ENCODE results near the gene NRXN3.

Gene NRXN3

DNA sequence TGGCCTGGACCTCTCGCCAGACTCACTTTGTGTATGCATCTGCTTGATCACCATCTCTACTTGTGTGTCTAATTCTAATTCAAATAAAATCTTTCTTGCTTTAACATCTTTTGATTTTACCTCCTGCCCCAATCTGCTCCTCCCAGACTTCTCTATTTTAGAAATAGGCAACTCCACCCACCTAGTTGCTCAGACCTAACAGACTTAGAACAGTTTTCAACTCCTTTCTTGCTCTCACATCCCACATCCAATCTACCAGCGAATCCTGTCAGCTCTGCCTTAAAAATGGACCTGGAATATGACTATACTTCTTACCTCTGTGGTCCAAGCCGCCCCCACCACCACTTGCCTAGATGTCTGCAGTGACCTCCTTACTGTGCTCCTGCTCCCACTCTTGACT is 18.7 kb downstream of the NRXN3 start:
- TF ChIP-seq GATA3 (IDR thresholded peaks at IDR 0.05; ENCODE audit: low read depth, low read length) (no peak), GATA2 (IDR thresholded peaks at IDR 0.05; ENCODE audit: low read depth, low read length) (no peak)

DNA sequence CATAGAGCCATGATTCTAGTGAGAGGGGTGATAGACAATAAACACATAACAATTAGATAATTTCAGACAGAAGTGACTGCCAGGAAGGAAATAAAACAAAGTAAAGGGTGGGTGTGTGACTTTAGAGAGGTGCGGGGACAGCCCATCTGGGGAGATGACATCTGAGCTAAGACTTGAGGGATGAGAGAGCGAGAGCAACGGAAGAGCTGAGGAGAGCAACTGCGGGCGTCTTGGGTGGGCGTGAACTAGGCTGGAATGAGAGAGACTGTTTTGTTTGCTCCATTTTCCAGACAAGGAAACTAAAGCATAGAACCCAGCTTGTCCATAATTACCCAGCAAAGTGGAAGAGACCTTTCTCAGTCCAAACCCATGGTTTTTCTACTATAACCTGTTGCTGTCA is 25.3 kb downstream of the NRXN3 start:
- TF ChIP-seq GATA3 (IDR thresholded peaks at IDR 0.05; ENCODE audit: low read depth, low read length): no peak
- no peak for TF ChIP-seq GATA2 (IDR thresholded peaks at IDR 0.05; ENCODE audit: low read depth, low read length)

DNA sequence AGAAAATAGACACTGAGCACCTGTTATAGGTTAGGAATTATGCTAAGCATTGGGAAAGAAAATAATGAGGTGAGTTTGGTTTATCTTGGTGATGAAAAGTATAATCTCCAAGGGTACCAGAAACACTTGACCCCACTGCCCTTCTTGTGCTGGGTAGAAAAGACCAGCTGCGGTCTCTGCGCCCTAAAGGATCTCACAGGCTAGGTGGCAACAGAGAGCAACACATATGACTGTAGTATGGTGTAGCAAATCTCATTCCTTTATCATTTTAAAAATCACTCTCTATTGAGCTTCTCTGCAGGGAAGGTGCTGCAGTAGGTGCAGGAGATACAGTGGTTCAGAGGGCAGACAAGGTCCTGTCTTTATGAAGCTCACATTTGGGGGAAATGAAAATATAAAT is 26.1 kb downstream of the NRXN3 start:
- TF ChIP-seq GATA3 (IDR thresholded peaks at IDR 0.05; ENCODE audit: low read depth, low read length) (no peak), GATA2 (IDR thresholded peaks at IDR 0.05; ENCODE audit: low read depth, low read length) (no peak)

DNA sequence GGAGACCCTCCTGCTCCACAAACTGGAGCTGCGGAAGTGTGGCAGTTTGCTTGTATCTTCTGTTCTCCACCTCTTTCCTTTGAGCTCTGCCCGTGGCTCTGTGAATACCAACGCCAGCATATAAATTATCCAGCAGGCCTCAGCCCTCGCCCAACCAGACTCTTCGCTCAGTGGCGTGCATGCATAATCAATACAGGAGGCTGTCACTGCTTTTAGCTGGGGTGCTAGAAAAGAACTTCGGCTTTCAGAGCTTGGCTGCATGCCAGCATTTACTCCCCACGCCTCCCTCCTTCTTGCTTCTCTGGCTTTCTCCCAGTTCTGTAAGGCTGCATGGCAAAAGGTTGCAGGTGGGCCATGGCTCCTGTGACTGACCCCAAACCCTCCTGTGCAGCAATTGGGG is 26.9 kb downstream of the NRXN3 start:
- TF ChIP-seq GATA2 (IDR thresholded peaks at IDR 0.05; ENCODE audit: low read depth, low read length) (no peak), GATA3 (IDR thresholded peaks at IDR 0.05; ENCODE audit: low read depth, low read length) (no peak)

DNA sequence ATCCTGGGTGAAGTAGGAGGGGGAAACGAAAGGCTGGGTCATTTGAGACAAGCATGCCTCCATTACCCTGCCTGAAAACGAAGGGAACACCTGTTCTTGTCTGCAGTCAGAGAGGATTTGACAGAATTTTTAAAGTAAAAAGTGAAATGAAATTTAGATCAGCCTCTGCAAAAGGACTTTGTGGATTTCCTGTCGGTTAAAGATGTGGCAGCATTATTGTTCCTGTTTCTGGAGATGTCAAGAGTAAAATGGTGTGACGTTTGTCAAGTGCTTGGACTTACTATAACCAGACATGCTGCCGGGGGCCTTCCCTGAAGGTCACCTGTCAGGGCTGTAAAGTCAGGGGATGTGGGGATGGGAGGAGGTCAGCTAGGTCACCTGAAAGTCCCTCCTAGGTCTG is 32.0 kb downstream of the NRXN3 start:
- no peak for TF ChIP-seq GATA2 (IDR thresholded peaks at IDR 0.05; ENCODE audit: low read depth, low read length)
- TF ChIP-seq GATA3 (IDR thresholded peaks at IDR 0.05; ENCODE audit: low read depth, low read length): no peak

DNA sequence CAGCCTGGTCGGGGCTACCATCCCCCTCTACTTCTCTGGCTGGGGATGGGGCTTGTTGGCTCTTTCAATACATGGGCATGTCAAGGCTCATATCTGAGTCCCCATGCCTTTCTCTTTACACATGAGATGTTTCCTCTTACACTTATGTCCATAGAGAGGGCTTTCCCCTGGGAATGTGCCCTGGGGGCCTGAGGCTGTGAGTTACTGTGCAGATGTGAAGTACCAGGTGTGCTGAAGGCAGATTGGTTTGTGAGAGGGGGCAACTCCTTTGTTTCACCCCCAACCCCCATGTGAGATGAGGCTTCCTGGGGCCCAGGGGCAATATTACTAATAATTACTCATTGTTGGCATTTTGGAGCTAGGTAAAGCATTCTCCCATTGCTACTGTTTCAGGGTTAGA is 32.8 kb downstream of the NRXN3 start:
- no peak for TF ChIP-seq GATA3 (IDR thresholded peaks at IDR 0.05; ENCODE audit: low read depth, low read length)
- no peak for TF ChIP-seq GATA2 (IDR thresholded peaks at IDR 0.05; ENCODE audit: low read depth, low read length)

DNA sequence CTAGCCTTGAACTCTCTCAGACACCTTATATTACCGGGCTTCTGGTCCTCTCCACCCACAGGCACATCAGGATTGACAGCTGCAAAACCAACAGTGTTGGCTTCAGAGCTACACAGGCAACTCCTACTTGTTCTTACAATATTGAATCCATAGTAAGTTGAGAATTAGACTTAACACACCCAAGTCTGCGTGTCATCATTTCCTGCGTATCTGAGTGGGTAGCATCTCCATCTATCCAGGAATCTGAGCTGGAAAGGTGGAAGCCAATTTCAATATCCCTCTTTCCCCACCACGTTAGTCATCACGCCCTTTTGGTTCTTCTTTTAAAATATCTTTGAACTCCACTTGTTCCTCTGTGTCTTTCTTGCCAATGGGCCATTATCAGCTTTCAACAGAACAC is 37.2 kb downstream of the NRXN3 start:
- TF ChIP-seq GATA3 (IDR thresholded peaks at IDR 0.05; ENCODE audit: low read depth, low read length): no peak
- no peak for TF ChIP-seq GATA2 (IDR thresholded peaks at IDR 0.05; ENCODE audit: low read depth, low read length)

DNA sequence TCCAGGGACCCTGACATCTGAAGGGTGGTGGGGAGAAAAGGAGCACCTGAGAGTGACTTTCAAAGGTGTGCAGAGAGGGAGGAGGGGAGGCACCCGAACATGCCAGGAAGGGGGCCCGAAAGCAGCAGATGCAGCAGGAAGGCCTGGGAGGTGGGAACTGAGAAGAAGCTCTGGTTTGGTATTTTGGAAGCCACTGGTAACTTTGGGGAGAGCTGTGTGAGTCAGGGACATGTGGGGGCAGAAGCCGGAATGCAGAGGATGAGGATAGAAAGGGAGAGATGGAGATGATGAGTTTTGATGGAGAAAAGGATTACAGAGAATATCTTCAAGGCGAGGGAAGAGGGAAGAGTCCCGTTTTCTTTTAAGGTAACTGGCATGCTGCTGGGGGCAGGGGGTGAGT is 50.1 kb downstream of the NRXN3 start:
- TF ChIP-seq GATA2 (IDR thresholded peaks at IDR 0.05; ENCODE audit: low read depth, low read length) (no peak), GATA3 (IDR thresholded peaks at IDR 0.05; ENCODE audit: low read depth, low read length) (no peak)

DNA sequence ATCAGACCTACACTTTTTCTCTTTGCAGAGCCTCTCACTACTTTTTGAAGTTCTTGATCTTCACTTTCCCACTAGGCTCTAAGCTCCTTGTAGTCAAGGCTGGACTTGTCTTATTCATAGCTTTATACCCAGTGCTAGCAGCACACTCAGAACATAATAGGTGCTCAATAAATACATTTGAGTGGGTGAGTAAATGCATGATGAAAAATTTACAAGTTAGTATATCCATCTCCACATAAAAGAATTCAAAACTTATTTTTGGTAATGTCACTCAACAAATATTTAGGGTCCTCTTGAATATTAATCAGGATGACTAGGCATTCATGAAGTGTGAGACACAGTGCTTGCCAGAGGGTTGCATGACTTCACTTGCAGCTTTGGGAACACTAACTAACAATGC is 52.6 kb downstream of the NRXN3 start:
- TF ChIP-seq GATA3 (IDR thresholded peaks at IDR 0.05; ENCODE audit: low read depth, low read length) (no peak), GATA2 (IDR thresholded peaks at IDR 0.05; ENCODE audit: low read depth, low read length) (no peak)

DNA sequence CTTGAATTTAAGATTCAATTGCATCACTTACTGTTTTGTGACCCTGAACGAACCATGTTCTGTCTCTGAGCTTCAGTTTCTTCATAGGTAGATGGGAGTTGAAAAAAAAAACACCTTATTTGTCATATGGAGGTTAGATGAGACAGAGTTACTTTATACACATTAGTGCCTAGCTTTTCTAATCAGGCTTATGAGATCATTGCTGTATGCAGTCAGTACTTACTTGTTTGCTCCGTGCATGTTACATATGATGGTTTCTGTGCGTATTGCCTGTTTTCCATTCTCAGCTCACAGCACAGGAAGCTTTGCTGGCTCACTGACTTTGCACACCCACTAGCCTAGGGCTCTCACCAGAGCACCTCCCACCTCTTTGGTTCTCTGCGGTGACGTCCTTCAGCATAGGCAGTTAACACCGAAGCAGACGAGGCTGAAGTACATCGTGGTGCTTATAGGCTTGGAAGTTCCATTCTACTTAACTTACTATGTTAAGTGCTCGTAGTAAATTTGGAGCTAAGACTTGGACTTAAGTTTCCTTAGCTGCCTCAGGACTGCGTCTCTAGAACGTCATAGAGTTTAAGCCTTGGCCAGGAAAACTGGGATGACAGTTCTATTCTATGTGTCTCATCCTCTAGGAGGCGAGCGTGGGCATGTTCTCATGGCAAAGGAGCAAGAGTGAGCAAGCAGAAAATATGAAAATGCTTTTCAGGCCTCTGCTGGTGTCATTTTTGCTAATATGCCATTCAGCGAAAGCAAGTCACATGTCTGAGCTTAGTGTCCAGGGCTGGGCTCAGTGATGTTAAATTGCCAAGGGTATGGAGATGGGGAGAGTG is 57.3 kb downstream of the NRXN3 start:
- TF ChIP-seq GATA2 (IDR thresholded peaks at IDR 0.05; ENCODE audit: low read depth, low read length): no peak
- TF ChIP-seq GATA3 (IDR thresholded peaks at IDR 0.05; ENCODE audit: low read depth, low read length): no peak

DNA sequence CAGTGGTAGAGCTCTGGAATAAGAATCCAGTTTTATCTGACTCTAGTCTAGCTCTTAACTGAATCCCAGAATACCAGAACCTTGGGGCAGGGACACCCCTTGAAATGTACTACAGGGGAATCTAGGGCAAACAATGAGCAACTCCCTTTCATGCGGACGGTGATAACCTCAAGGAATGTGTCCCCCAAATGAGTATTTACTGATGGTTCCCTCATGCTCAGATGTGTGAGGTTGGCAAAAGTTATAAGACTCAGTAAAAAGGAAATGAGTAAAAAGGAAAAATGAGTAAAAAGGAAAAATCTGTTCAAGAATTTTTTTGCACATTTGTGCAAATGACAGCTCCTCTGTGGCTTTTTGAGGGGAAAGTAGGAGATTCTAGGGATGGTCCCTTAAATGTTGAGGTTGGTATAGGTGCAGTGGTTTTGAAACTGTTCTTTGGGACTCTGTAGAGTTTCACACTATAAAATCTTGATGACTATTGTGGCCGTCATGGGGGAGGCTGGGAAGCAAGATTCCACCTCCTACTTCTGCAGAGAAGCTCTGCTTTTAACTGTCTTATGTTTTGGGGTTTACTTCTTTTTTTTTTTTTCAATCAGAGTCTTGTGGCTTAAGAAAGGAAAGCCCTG is 58.6 kb downstream of the NRXN3 start:
- TF ChIP-seq GATA2 (IDR thresholded peaks at IDR 0.05; ENCODE audit: low read depth, low read length) (no peak), GATA3 (IDR thresholded peaks at IDR 0.05; ENCODE audit: low read depth, low read length) (no peak)

DNA sequence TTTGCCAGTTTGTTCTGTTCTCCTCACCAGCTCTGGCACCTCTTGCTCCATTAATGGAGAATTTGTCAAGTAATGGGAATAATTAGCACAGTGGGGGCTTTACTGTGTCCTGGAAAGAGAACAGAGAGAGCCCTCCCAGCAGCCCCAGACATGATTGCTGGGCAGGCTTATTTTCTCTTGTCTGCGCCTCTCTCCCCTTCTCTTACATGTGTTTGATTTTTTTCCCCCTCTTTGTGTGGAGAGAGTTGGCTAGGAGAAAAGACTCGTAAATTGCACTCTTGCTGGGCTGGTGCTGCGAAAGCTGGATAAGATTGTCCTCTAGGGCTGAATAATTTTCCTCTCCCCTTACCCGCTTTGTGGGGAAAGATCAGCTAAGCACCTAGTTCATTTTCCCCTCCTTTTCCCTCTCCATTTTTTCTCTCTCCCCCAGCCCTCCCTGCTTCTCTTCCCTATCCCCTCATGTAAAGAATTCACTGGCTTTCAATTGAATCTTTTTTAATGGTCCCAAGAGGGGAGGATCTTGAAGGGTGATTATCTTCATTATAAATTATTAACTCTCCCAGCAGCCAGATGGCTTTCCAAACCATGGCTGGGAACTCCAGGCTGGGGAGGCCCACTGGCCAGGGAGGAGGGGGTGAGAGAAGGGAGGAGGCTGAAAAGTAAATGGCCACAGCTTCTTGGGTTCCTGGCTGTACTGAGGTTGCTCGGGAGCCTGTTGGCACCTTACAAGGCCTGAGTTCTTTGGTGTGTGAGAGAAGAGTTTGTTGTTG is 62.2 kb downstream of the NRXN3 start:
- no peak for TF ChIP-seq GATA3 (IDR thresholded peaks at IDR 0.05; ENCODE audit: low read depth, low read length)

DNA sequence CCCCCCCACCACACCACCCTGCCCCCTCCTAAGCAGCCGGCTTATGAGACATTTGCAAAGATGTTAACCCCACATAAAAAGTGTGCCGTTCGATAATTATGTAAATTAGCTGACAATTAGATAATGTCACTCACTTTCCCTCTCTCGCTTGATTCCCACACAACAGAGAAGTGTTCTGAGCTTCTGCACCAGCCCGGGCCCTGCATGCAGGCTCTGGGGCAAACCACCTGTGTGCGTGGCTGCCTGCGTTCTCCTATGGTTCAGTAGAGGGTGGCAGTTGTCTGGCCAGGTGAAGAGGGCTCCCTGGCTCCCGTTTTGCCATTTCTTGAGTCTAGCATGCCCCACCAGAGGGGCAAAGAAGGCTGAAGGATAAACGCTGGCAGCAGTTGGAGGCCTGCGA is 68.0 kb downstream of the NRXN3 start:
- TF ChIP-seq GATA2 (IDR thresholded peaks at IDR 0.05; ENCODE audit: low read depth, low read length) (no peak), GATA3 (IDR thresholded peaks at IDR 0.05; ENCODE audit: low read depth, low read length) (no peak)

DNA sequence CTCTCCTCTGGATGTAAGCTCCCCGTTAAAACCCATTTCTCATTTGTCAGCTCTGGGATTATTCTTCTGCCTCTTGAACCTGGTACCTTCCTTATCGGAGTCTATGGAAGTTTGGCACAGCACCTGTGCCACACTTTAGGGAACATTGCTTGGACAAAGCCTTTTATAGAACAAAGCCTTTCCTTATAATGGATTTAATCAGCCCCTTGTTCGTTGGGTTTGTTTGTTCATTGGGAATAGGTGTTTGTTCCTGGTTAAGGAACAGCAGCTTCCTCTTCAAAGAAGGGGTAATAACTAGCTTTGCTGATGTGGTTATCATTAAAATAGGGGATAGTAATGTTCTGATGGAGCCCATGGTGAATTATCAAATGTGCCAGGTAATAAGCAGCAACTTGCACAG is 70.4 kb downstream of the NRXN3 start:
- no peak for TF ChIP-seq GATA2 (IDR thresholded peaks at IDR 0.05; ENCODE audit: low read depth, low read length)
- no peak for TF ChIP-seq GATA3 (IDR thresholded peaks at IDR 0.05; ENCODE audit: low read depth, low read length)

DNA sequence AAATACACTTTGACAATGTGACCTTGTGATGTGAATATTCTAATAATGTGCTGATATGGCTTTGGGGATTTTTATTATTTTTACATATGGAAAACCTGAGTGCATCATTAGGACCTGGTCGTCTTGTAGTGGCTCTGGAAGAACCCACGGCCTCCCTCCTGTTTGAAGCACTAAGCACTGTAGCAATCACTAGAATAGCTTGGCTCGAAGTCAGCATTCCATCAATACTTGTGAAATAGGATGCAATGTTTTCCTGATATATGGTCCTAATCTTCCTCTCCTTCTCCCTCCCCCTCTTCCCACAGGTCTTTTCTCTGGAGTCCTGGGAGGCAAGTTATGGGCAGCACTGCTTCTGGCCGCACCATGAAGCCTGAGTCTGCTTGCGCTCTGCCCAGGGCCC is 71.9 kb downstream of the NRXN3 start:
- TF ChIP-seq GATA2 (IDR thresholded peaks at IDR 0.05; ENCODE audit: low read depth, low read length): no peak
- TF ChIP-seq GATA3 (IDR thresholded peaks at IDR 0.05; ENCODE audit: low read depth, low read length): no peak

All from SH-SY5Y (cell line).